HG02938 (cell line): ENCODE measurements around the gene CPT2.

ENCODE experiments used
- ATAC-seq: cut with Tn5 transposase; IDR thresholded peaks from one replicate; pipeline ENCODE4 v1.9.1; 2021; ENCODE audit warnings: mild to moderate bottlenecking, moderate library complexity; ENCODE audit not compliant: unreplicated experiment

Gene CPT2

DNA sequence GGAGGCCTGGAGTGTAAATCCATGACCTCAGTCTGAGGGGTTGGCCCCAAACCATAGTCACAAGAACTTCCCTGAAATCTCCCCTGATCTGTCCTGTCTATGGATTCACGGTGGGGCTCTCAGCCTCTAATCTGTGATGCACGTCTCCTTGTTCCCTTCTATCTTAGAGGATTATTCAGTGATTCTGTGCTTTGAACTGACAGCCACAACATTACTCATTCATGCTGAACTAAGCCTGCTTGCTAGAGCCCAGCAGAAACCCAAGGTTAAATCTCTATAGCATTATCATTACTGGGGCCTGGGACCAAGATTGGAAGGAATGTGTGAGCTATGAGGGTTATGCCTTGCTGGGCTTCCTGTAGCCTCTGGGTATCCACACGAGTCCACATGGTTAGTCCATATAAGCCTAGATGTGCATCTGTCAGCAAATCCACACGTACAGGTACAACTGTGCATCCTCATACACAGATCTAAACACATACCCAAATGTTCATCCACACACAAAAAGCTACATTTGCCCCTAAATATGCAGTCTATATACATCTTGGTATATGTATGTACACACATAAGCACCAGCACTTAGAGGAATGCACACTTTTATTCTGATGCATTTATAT, 64.1 kb downstream of the CPT2 start:
- no peak for ATAC-seq

- ATAC-seq, result no peak
Observed at GRCh38 chr1:53262000-53262399, 65.4 kb downstream of the CPT2 start.
